Vagina (tissue), 2 donors: ENCODE data around the gene C2orf68. TPM values are rescaled to one million over a fixed set of nuclear protein-coding genes. Genes with fewer than 3 reads are reported as not detected.

Experiments used
- DNase-seq, 2 donors: peaks; one replicate each; pipeline ENCODE4 v3.0.0-alpha.2; 2017; ENCODE audit errors: extremely low spot score in 2 of 2
- H3K27ac ChIP-seq: fragments of 200-600 bp; sonication (generic); one replicate; pipeline ENCODE4 v1.5.1; 2019
- H3K27me3 ChIP-seq: fragments of 200-600 bp; sonication (generic); one replicate; pipeline ENCODE4 v1.5.1; 2019
- H3K36me3 ChIP-seq, 2 donors: fragments of 200-600 bp; sonication (generic); one replicate each; pipeline ENCODE4 v1.5.1; 2017 to 2019
- H3K4me1 ChIP-seq: fragments of 200-600 bp; sonication (generic); one replicate; pipeline ENCODE4 v1.5.1; 2019
- H3K4me3 ChIP-seq, 2 donors: fragments of 200-600 bp; sonication (generic); 1 replicate in 1 of 2; 2 replicates in 1 of 2; pipeline ENCODE4 v1.5.1; 2016 to 2019
- H3K9me3 ChIP-seq: fragments of 200-600 bp; sonication (generic); one replicate; pipeline ENCODE4 v1.5.1; 2019
- CTCF ChIP-seq, 3 experiments: fragments of 450-650 bp in 2 of 3; fragments of 200-600 bp in 1 of 3; sonication (generic) in 1 of 3; IDR thresholded peaks; one replicate each; pipeline ENCODE4 v1.5.1; 2017 to 2019; ENCODE audit warnings: antibody characterized with exemption in 3 of 3, mild to moderate bottlenecking in 2 of 3, moderate library complexity in 2 of 3
- POLR2A ChIP-seq, 2 donors: fragments of 450-650 bp; IDR thresholded peaks; one replicate each; pipeline ENCODE4 v1.6.1; 2017; ENCODE audit warnings: antibody characterized with exemption in 2 of 2, mild to moderate bottlenecking in 2 of 2, moderate library complexity in 2 of 2
- POLR2AphosphoS5 ChIP-seq, 2 donors: sonication (generic); formaldehyde crosslinking; IDR thresholded peaks; one replicate each; pipeline ENCODE4 v1.9.0; 2017; ENCODE audit warnings: antibody characterized with exemption in 2 of 2, mild to moderate bottlenecking in 2 of 2, low read depth in 1 of 2; ENCODE audit not compliant: insufficient read depth in 1 of 2
- intact Hi-C: fragments of 100-400 bp; cut with DNase I; formaldehyde crosslinking; loops from one replicate; pipeline ENCODE4 v1.15.1; 2023
- total RNA-seq: library from RNA; depleted of rRNA; stranded (reverse); fragments of >200 nt; gene quantifications from one replicate; pipeline ENCODE4 v1.2.3, GENCODE V29; 2016

Gene C2orf68
- total RNA-seq, 1 donor from 2014 or later, result 12.0 TPM

- TF ChIP-seq POLR2A (IDR thresholded peaks at IDR 0.05), result peak in 1 of 2 donors; percentile 77
- peak in 1 of 2 donors; percentile 85 for TF ChIP-seq POLR2AphosphoS5 (IDR thresholded peaks at IDR 0.05; ENCODE audit: insufficient read depth in 1 of 2, low read depth in 1 of 2)
- peak in 2 of 3 experiments; percentile 25 to 56 for TF ChIP-seq CTCF (IDR thresholded peaks at IDR 0.05)
- Histone ChIP-seq H3K36me3 (peaks cover 0 to 17% of the 10 kb centered on the region in 2 donors), H3K4me1 (peaks cover 61% of the 10 kb centered on the region), H3K9me3 (no peaks in the 10 kb centered on the region), H3K27me3 (no peaks in the 10 kb centered on the region), H3K4me3 (peak within 1 kb of the TSS; percentile 70 to 76), H3K27ac (peak within 1 kb of the TSS; percentile 90)
- DNase-seq, result no peak
- intact Hi-C loops, result loop anchor here (10.0 kb wide), 1 partner anchor 58 kb away; no protein-coding TSS in a partner anchor
These were observed 9.2 kb downstream of the C2orf68 start, which contains the start of gene TMEM150A for GRCh38 chr2:85602476-85603234. Gene TMEM150A, minus strand, starts transcription at chr2:85602698. Its CDS starts 750 bp downstream, at chr2:85601948.

DNA sequence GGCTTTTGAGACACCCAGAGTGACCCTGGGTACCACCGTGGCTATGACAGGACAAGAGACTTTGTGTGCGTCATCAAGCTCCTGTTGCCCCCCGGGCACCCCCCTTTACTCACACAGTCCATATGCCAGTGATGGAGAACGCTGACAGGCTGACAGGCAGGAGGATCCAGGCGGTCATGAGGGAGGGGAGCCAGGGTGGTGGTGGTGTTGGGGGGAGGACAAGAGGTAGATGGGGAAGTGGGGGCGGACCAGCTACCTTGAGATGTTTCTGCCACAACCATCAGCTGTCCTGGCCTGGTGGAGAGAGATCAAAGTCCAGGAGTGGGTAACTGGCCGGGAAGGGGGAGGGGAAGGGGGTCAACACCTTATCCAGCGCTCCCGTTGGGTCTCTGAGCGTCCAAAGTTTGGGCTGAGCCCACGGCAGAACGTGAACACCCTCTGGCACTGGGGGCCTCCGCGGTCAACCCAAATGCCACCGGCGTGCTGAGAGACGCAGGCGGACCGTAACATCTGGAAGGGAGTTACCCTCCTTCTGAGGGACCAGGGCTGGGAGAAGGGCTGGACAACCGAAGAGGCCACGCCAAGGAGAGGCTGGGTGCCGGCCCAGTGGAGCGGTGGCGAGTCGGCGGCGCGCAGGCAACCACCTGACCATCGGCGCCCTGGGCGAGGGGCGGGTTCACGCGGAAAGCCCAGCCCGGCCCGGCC is 9.9 kb downstream of the C2orf68 start:
- no peaks in the 10 kb centered on the region for H3K27me3 ChIP-seq
- DNase-seq, result no peak
- H3K36me3 ChIP-seq, result peaks cover 0 to 24% of the 10 kb centered on the region in 2 donors
- H3K4me1 ChIP-seq, result peaks cover 59% of the 10 kb centered on the region
- peak overlapping the region; percentile 90 for H3K27ac ChIP-seq
- TF ChIP-seq POLR2AphosphoS5 (IDR thresholded peaks at IDR 0.05; ENCODE audit: insufficient read depth in 1 of 2, low read depth in 1 of 2) (no peak), POLR2A (IDR thresholded peaks at IDR 0.05) (no peak)
- intact Hi-C loops, result loop anchor here (10.0 kb wide), 1 partner anchor 57 kb away; no protein-coding TSS in a partner anchor
- no peaks in the 10 kb centered on the region for H3K9me3 ChIP-seq
- peak overlapping the region; percentile 70 to 76 for H3K4me3 ChIP-seq

DNA sequence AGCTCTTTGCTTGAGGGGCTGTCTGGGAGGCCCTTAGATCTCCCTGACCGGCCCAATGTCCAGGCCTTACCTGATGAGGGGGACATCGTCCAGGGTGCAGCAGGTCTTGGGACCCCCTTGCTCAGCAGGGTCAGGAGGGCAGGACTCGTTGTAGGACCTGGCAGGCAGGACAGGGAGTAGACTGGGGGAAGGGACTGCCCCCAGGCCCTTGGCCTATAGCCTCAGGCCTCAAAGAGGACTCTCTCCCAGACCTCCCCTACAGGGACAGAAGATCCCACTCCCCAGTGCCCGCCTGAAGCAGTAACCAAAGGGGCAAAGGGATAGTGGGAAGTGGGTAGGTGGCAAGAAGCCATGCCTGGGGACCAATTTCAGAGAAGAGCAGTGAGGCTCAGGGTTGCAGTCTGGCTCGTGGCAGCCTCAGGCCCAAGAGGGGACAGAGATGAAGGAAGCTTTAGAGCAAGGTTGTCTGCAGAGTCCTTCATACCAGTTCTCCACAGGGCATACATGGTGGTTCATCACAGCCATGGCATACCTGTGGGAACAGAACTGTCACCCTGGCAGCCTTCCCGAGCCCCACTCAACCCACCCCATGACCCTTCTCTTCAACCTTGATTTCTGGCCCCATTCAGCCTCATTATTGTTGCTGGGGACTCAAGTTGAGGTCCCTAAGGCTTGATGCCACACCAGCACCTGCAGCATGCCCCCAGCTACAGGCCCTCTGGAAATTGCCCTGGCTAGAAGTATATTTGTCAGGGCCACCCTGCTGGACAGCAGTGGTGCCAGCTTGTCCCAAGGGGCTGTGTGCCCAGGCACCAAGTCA is 10.7 kb downstream of the C2orf68 start:
- Histone ChIP-seq H3K27me3 (no peaks in the 10 kb centered on the region), H3K27ac (peak overlapping the region; percentile 90), H3K36me3 (peaks cover 0 to 24% of the 10 kb centered on the region in 2 donors), H3K4me3 (peak overlapping the region; percentile 70 to 76), H3K4me1 (peaks cover 59% of the 10 kb centered on the region), H3K9me3 (no peaks in the 10 kb centered on the region)
- no peak for DNase-seq
- no peak for TF ChIP-seq POLR2A (IDR thresholded peaks at IDR 0.05)
- TF ChIP-seq POLR2AphosphoS5 (IDR thresholded peaks at IDR 0.05; ENCODE audit: insufficient read depth in 1 of 2, low read depth in 1 of 2), result no peak
- intact Hi-C loops, result loop anchor here (10.0 kb wide), 1 partner anchor 56 kb away; no protein-coding TSS in a partner anchor

GRCh38 chr2:85600235-85600575 is 11.7 kb downstream of the C2orf68 start:
- Histone ChIP-seq H3K4me3 (no peak overlapping the region), H3K4me1 (peaks cover 51% of the 10 kb centered on the region), H3K27ac (no peak overlapping the region), H3K36me3 (peaks cover 0 to 24% of the 10 kb centered on the region in 2 donors), H3K9me3 (no peaks in the 10 kb centered on the region), H3K27me3 (no peaks in the 10 kb centered on the region)
- intact Hi-C loops, result loop anchor here (10.0 kb wide), 1 partner anchor 55 kb away; no protein-coding TSS in a partner anchor
- TF ChIP-seq POLR2A (IDR thresholded peaks at IDR 0.05) (no peak), CTCF (IDR thresholded peaks at IDR 0.05) (no peak), POLR2AphosphoS5 (IDR thresholded peaks at IDR 0.05; ENCODE audit: insufficient read depth in 1 of 2, low read depth in 1 of 2) (no peak)
- DNase-seq, result no peak

DNA sequence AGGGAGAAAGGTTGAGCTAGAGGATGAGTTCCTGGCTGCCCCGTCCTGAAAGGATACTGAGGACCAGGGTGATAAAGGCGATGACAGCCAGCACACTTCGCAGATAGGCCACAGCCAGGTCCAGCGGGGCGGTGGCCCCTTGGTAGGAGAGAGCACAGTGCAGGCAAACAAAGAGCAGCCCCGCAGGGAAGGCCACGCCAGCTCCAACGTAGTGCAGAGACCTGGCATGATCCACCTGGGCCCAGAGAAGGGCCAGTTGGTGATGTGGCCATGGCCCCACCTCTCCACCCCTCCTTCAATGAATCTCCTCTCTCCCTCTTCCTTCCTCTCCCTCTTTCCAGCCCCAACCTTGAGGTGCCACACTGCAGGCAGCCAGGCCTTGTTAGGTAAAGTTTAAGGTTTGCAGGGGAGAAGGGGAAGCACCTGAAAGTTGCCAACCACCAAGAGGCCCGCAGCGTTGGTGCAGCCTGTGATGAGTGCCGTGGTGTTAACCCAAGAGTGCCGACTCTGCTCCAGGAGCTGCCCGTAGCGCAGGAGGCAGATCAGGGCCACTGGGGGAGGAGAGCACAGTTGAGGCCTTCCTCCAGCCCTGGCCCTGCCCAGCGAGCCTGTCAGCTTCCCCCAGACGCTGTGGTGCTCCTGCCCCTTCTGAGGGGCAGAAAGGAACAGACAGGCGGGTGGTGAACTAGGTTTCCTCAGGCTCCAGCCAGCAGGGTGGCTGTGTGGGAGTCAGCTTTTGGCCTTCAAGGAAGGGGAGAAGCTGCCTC is 12.2 kb downstream of the C2orf68 start:
- no peak for DNase-seq
- Histone ChIP-seq H3K27me3 (no peaks in the 10 kb centered on the region), H3K4me3 (no peak overlapping the region), H3K27ac (no peak overlapping the region), H3K36me3 (peaks cover 0 to 24% of the 10 kb centered on the region in 2 donors), H3K4me1 (peaks cover 50% of the 10 kb centered on the region), H3K9me3 (no peaks in the 10 kb centered on the region)
- intact Hi-C loops, result loop anchor here (10.0 kb wide), 1 partner anchor 55 kb away; no protein-coding TSS in a partner anchor
- no peak for TF ChIP-seq POLR2A (IDR thresholded peaks at IDR 0.05)
- TF ChIP-seq POLR2AphosphoS5 (IDR thresholded peaks at IDR 0.05; ENCODE audit: insufficient read depth in 1 of 2, low read depth in 1 of 2), result no peak
- TF ChIP-seq CTCF (IDR thresholded peaks at IDR 0.05), result no peak
